Adrenal gland (tissue), 5 donors: Measurements from ENCODE around the gene ETFB.

Source experiments
- POLR2A ChIP-seq, 2 donors: fragments of 450-650 bp; IDR thresholded peaks; one replicate each; pipeline ENCODE4 v1.6.1; 2017; ENCODE audit warnings: antibody characterized with exemption in 2 of 2, mild to moderate bottlenecking in 2 of 2, moderate library complexity in 1 of 2
- TF ChIP-seq, protein P1 (sequence below), 6 experiments: fragments of 450-650 bp in 4 of 6; fragments of 200-600 bp in 2 of 6; sonication (generic) in 1 of 6; IDR thresholded peaks; 1 replicate in 5 of 6; 2 replicates in 1 of 6; pipeline versions ENCODE4 v1.5.1 to v1.8.0; 2016 to 2021; ENCODE audit warnings: antibody characterized with exemption in 6 of 6, mild to moderate bottlenecking in 2 of 6, moderate library complexity in 1 of 6
- donor health status: DM: no; HTN: no; CAD: no.

GRCh38 chr19:51354103-51354741 lies 12.0 kb downstream of the ETFB start:
- TF ChIP-seq, protein P1, sequence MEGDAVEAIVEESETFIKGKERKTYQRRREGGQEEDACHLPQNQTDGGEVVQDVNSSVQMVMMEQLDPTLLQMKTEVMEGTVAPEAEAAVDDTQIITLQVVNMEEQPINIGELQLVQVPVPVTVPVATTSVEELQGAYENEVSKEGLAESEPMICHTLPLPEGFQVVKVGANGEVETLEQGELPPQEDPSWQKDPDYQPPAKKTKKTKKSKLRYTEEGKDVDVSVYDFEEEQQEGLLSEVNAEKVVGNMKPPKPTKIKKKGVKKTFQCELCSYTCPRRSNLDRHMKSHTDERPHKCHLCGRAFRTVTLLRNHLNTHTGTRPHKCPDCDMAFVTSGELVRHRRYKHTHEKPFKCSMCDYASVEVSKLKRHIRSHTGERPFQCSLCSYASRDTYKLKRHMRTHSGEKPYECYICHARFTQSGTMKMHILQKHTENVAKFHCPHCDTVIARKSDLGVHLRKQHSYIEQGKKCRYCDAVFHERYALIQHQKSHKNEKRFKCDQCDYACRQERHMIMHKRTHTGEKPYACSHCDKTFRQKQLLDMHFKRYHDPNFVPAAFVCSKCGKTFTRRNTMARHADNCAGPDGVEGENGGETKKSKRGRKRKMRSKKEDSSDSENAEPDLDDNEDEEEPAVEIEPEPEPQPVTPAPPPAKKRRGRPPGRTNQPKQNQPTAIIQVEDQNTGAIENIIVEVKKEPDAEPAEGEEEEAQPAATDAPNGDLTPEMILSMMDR (IDR thresholded peaks at IDR 0.05) = no peak
- no peak for TF ChIP-seq POLR2A (IDR thresholded peaks at IDR 0.05)
